HTR-8/SVneo (cell line): ENCODE results near the gene CLNK.

Experiments used
- DNase-seq: peaks from one replicate; pipeline ENCODE4 v3.0.0; 2011; ENCODE audit warnings: low spot score, mixed read lengths; ENCODE audit not compliant: insufficient read length
- FAIRE-seq: peaks from 2 replicates; lab custom pipeline; 2011; peaks lifted over from hg19 to GRCh38; lab: Jason Lieb, UNC

CLNK gene

GRCh38 chr4:10532155-10532554, 152.4 kb downstream of the CLNK start:
- DNase-seq: no peak
- FAIRE-seq: no peak

- DNase-seq: no peak
- no peak for FAIRE-seq
These were observed 154.3 kb downstream of the CLNK start for GRCh38 chr4:10530137-10530786.

GRCh38 chr4:10529291-10530136, 155.1 kb downstream of the CLNK start:
- no peak for DNase-seq
- FAIRE-seq: no peak

DNA sequence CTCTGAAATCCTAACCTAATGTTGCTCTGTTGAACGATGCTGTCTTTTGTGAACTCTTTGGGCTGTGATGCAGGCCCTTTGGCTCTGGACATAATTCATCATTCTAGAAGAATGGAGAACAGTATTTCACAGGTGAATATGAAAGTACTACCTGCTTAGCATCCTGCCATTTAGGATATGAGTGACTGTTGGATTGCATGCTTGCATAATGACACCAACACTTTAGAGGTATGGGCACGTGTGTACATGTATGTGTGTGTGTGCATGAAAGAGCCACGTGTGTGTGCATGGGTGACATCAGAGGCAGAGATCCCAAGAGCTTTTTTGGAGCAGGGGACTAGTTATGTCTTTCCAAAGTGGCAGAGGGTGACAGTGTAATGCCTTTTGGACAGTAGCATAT, 157.1 kb downstream of the CLNK start:
- FAIRE-seq: no peak
- no peak for DNase-seq

DNA sequence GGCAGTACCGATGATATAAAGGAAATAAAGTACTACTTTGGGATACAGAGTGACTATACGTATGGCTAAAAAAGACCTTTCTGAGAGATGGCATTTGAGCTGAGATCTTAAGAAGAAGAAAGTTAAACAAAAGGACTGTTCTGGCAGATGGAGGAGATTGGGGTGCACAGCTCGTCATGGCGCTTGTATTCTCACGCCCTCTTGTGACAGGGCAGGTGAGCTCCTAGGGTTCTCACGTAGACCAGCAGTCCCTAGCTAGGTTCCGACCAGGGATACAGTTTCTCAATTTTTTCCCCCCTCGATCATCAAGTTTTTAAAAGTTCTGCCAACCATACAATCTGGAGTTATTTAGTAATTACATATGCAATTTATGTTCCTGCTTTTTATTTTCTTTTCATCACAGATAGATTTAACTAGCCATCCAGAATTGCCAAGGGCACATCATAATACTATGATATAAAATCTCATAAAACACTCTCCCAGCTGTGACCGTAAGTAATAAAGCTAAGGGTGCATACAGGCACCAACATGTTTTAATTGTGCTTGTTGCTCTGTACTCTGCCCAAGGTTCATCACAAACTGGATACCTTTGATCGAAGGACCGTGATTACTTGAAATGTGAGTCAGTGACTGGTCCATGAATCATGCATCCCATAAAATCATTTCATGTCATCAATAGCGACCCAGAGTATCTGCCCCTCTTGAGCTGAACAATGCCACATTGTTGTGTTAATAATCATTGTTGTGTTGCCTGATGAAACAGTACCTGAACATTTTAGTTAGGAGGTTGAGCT, 157.9 kb downstream of the CLNK start:
- no peak for FAIRE-seq
- no peak for DNase-seq

DNA sequence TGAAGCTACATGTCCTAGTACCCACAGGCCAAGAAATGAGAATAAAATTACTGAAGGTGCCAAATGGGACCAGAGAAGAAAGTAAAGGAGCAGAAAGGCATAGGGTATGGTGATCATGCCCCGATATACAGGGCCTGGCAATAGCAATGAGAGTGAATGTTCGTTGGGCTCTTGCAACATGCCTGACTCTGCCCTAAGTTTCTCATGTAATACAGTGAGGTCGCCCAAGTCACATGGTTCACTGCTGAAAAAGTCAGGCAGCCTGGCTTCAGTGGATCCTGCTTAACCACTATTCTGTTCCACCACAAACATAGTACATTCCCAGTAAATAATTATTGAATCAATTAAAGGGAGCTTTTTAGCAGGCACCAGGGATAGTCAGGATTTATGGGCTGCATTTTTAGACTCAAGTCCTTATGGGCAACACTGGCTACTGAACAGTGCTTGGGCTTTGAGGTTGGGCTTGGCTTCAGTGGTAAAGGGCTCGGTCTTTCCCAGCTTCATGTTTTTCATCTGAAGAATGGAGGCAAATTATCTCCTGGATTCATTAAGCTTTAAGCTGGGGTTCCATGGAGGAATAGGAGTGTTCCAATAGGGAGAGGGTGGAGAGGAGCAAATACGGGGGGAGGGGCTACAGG, 160.3 kb downstream of the CLNK start:
- DNase-seq (no peak), FAIRE-seq (no peak)

- FAIRE-seq: no peak
- no peak for DNase-seq
These were observed 163.1 kb downstream of the CLNK start for GRCh38 chr4:10521424-10521823.

GRCh38 chr4:10509733-10510132, 174.8 kb downstream of the CLNK start:
- FAIRE-seq: no peak
- DNase-seq: no peak

DNA sequence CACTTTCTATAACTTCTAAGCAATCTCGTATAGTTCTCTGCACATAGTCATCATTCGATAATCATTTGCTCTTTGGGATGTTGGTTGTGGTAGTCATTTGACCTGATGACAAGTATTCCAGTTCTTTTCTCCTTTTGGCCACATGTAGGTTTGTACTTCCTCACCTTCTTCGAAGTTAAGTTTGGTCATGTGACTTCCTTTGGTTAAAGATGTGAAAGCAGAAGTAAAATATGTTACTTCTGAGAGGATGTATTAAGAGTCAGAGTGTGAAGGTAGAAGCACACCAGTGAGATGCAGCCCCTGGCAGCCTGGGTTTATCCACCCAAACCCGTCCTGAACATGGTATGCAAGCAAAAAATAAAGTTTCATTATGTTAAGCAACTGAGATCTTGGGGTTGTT, 178.5 kb downstream of the CLNK start:
- DNase-seq (no peak), FAIRE-seq (no peak)

DNA sequence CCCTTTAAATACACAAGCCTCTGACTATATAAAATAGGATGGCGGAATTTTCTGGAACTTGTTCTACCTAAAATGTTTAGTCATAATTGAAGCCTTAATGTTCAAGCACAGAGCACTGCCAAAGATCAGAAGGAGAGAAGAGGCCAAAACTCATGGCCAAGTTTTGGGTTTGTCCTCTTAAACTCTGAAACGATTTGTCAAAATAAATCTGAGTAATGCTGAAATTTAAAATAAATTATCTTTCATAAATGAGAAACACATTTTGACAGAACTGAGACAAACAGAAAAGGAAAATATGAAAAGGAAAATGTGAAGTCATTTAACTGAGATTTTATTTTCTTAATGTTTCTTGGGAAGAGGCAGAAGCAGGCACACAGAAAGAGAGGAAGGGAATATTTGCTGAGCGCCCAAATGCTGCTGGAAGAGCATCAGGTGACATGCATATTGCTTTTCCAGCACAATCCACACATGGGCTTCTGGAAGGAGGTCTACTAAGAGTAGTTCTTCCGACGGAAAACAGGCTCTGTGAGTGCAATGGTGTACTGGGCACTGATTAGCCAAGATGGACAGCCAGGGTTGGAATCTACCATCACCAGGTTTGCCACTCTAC, 179.9 kb downstream of the CLNK start:
- no peak for DNase-seq
- no peak for FAIRE-seq

GRCh38 chr4:10502717-10503116, 181.9 kb downstream of the CLNK start:
- no peak for FAIRE-seq
- DNase-seq: no peak

DNA sequence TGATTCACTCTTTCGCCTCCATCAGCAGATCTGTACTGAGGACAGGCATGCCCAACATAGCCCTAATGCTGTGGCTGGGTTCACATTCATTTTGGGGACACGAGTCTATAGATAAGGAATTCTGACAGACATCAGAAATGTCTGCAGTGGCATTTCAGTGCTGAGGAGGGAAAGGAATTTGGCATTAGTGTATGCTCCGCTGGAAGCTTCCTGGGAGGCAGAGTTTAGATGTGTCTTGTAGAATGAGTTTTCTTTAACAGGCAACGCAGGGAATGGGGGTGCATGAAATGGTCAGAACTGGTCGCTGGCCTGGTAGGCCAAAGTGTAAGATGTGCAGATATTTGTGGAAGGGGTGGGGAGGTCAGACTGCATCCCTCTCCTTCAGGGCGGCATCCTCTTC, 183.8 kb downstream of the CLNK start:
- DNase-seq (no peak), FAIRE-seq (no peak)

- FAIRE-seq (no peak), DNase-seq (no peak)
These were observed 188.4 kb downstream of the CLNK start for GRCh38 chr4:10496200-10496599.

DNA sequence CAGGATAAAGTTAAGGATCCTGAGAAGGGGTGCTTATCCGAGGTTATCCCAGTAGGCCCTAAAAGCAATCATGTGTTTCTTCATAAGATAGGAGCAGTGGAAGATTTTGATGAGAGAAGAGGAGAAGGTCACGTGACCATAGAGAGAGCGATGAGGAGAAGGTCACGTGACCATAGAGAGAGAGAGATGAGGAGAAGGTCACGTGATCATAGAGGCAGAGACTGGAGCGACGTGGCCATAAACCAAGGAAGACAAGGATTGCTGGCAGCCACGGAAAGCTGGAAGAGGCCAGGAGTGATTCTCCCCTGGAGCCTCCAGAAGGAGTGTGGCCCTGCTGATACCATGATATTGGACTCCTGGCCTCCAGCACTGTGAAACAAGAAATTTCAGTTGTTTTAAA, 188.9 kb downstream of the CLNK start:
- no peak for FAIRE-seq
- DNase-seq: no peak

DNA sequence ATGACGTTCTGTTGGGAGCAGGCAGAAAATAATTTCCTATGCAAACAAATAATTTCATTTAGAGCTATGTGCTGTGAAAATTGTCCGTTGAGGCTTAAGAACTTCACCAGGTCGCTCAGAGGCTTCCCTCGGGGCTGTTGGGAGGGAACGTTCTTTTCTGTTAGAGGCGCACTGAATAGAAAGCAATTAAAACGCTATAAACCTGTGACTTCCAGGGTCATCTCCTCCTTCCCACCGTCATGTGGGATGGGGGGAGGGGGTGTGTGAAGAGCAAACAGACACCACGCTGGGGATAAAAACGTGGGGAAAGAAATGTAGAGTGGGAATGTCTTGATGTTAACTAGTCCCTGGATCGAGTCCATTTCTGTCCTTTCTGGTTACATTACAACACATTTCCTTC, 192.1 kb downstream of the CLNK start:
- FAIRE-seq: no peak

DNA sequence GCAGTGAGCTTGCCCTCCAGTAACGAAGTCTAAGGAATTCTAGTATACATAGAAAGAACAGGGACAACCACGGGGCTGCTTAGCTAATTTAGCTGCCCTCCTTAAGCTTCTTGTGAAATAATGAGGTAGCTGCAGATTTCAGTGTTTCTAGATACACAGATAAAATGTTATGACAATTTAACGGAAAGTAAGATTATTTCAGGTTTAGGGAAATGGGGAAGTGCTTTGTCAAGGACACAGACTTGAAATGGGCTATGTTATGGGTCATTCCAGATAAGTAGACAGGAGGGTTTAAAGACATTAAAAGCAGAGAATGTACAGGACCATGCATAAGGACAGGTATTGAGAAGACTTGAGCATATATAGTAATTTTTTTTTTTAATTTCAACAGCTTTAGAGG, 193.2 kb downstream of the CLNK start:
- FAIRE-seq (no peak), DNase-seq (no peak)

More for the DNA sequence above, 192.1 kb downstream of the CLNK start:
- no peak for DNase-seq

GRCh38 chr4:10490996-10491395, 193.6 kb downstream of the CLNK start:
- FAIRE-seq: no peak

DNA sequence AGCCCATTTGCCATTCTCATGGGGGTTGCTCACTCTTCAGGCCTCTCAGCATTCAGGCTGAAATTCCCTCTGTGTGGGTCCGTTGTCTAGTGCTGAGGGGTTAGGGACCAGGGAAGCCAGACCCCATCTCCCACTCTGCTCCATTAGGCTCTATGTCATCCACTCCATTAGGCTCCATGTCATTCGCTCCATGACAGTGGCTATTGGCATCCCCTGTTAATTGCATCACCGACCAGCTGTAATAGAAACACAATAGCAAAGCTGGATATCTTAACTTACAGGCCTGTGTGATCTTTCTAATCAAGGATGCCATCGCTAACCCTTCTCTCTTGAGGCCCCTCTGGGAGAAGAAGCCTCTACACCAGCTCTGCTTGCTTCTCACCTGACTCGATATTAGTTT, 201.7 kb downstream of the CLNK start:
- DNase-seq (no peak), FAIRE-seq (no peak)

More at GRCh38 chr4:10490996-10491395, 193.6 kb downstream of the CLNK start:
- DNase-seq: no peak

GRCh38 chr4:10480616-10481015, 204.0 kb downstream of the CLNK start:
- FAIRE-seq (no peak), DNase-seq (no peak)

GRCh38 chr4:10478621-10479020, 205.9 kb downstream of the CLNK start:
- DNase-seq (no peak), FAIRE-seq (no peak)
